ENCODE results near the gene NTM.

Gene NTM

DNA sequence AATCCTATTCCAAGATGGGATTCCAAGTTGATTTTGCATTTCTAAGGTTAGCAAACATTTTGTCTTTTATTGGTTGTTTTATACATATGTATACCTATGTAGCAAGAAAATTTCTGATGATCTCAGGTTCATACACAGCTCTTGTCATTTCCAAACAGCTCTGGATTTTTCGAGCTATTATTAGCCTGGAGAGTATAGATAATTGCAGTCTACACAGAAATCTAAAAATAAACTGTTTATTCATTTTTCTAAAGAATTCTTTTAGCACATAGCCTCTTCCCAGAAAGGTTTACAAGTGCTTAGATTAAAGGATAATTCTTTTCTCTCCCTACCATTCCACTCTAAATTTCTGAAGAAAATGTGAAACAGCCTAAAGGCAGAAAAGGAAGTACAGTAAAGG, 705.0 kb downstream of the NTM start:
- no peak for DNase-seq (ENCODE audit: low read depth)

DNA sequence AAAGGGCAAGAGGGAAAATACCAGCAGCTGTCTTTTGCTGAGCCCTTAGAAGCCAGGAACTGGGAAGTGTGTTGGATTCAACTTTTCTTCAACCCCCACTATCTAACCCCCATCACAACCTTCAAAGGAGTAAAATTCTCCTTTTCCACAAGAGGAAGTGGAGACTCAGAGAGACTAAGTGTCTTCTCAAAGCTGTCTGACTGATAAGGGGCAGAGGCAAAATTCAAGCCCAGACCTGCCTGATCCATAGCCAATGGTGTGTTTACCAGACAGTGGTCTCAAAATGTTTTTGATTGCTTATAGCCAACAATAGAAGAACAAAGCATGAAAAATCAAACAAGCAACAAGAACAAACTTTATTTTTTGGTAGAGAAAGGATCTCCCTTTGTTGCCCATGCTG, 707.0 kb downstream of the NTM start:
- no peak for DNase-seq (ENCODE audit: low read depth)

DNA sequence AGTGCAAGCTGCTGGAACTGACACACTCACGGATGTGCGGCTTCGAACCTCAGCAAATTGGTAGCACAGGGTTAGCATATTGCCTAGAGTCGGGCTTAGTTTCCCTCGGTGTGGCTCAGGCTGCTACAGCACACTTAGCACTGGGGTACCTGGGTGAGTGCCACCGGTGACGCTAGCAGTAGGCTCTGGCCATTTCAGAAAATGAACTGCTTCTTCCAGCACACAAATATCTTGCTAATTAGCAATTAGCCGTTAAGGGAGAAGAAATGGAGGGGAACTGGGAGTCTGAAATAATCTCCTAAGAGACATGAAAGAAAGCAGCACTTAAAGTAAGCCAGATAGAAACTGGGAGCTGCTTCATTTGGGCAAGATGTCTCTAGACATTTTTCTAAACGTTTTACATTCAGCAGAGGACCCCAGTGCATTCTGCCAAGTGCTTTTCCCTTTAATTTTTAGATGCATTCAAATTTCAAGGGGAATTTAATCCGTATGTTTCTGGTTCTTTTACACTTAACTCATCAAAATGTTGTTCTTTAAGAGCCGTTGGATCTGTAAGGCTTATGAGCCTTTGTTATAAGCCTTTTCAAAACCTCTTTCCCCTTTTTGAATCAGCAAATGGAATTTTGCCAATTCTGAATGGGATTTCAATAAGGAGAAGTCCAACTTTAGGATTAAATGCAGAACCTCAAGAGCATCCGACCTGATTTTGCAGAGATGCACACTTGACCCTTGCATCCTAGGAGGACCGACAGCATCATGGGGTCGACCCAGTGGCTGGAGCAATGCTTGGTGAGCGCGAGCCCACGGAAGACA, 708.1 kb downstream of the NTM start:
- no peak for DNase-seq (ENCODE audit: low read depth)

DNA sequence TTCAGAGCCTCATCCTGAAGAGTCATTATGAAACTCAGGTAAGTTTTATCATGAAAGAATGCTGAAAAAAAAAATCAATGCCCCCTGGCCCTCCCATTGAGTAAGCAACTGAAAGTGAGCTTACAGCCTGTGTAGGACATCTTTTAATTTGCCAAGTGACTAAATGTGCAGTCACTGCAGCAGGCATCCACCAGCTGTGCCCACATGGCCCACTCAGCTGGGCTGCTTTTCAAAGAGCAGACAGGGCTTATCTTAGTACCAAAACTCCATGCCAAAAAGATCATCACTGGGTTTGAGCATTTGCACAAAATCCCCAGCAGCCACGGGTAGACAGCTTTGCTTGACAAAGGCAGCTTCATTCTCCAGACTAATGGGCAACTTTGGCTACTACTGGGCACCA, 709.7 kb downstream of the NTM start:
- DNase-seq (ENCODE audit: low read depth), result no peak

DNA sequence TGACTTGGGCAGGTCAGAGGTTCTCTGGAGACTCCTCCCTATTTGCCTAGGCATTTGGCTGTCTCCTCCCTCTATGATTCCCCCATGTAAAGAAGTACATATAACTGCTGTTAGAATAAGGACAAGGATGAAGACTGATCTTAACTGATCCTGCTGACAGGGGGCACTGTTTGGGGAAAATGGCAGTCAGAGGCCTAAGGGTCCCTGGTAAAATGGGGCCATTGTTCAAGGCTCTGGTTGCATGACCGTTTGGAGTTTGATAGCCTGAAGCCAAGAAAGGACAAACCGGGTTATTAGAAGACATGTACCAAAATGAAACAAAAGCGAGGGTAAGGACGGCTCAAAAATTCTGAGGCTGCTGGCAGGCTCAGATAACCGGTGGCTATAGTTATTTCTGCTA, 712.2 kb downstream of the NTM start:
- no peak for DNase-seq (ENCODE audit: low read depth)

DNA sequence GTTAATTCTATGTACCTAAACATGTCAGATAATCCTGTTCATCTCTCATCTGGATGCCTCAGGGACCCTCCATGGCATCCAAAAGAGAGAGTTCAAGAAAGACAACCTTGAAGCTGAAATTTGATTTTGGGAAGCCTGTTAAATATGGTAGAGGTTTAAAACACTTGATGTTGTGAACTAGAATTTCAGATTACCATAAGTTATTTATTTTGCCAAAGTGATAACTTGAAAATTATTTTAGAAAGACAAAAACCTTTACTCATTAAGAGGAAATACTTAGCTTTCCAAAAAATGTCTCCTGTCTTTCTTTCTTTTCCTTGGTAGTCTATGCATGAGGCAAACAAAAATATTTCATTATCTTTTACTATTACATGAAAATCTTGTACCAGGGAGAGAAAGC, 714.0 kb downstream of the NTM start:
- no peak for DNase-seq (ENCODE audit: low read depth)

DNA sequence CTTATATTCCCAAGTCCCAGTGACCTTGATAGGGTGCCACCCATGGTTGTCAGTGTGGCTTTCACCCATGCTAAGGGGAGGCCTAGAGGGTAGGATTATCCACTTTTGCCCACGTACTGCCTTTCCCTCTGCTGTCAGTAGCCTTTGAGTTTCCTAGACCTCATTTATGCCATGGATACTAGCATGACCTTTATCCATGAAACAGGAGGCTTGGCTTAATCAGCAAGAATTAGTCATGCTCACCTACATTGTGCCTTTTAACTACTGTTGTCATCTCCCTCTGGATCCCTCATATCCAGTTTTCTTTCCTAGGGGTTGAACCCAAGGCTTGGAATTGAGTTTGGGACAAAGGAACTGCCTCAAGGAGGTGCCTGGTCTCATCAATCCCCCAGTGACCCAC, 716.7 kb downstream of the NTM start:
- DNase-seq (ENCODE audit: low read depth), result no peak

DNA sequence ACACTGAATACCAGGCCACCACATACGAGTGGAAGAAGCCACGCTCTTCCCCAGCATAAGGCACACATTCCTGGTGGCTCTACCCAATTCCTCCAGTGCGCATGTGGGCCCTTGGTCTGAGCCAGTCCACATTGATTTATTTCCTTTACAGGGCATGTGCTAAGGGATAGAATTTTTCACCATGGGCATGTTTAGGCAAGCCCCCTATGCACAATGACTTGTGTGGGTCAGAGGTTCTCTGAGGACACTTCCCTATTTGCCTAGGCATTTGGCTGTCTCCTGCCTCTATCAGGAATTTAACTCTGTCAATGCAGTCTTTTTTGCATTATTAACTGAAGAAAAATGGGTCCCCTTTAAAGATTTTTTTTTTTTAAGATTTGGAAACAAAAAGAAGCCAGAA, 718.1 kb downstream of the NTM start:
- no peak for DNase-seq (ENCODE audit: low read depth)

DNA sequence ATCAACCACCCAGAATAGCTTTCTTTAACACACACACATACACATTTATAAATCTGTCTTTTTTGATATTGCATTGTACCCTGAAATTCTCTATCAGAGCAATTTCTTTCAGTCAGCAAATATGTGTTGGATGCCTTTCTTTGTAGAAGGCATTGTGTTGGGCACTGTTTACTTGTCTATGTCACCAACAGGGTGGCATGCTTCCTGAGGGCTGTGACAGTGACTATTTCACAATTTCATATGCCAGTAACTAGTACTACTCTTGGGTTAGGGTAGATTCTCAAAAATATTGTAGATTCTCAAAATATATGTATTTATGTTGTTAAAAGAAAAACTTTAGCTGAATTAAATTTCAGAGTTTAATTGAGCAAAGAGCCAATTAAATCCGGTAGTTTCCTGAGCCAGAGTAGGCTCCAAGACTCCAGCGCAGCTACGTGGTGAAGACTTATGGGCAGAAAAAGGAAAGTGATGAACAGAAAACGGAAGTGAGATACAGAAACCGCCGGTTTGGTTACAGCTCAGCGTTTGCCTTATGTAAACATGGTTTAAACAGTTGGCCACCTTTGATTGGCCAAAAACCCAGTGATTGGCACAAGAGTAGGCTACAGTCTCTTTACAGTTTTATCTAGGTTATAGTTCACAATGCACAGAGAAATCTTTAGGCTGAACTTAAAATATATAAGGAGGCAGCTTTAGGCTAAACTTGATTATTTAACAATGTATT, 723.3 kb downstream of the NTM start:
- DNase-seq (ENCODE audit: low read depth), result no peak

DNA sequence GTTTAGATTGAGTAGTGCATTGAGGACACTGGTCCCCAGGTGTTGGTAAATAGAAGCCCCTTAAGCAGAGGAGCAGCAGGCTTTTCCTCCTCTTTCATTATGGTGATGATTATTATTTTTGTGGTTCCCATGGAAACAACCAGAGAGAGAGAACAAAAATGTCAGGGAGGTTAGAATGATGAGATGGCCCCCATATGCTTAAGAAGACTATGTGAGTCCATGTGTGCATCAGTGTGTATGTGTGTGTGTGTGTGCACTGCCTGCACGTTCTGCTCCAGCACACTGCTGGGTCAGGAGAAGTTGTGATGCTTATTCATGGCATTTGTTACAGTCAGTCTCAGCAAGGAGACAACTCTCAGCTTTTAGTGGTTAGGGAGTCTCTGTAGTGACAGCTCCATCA, 724.2 kb downstream of the NTM start:
- no peak for DNase-seq (ENCODE audit: low read depth)

DNA sequence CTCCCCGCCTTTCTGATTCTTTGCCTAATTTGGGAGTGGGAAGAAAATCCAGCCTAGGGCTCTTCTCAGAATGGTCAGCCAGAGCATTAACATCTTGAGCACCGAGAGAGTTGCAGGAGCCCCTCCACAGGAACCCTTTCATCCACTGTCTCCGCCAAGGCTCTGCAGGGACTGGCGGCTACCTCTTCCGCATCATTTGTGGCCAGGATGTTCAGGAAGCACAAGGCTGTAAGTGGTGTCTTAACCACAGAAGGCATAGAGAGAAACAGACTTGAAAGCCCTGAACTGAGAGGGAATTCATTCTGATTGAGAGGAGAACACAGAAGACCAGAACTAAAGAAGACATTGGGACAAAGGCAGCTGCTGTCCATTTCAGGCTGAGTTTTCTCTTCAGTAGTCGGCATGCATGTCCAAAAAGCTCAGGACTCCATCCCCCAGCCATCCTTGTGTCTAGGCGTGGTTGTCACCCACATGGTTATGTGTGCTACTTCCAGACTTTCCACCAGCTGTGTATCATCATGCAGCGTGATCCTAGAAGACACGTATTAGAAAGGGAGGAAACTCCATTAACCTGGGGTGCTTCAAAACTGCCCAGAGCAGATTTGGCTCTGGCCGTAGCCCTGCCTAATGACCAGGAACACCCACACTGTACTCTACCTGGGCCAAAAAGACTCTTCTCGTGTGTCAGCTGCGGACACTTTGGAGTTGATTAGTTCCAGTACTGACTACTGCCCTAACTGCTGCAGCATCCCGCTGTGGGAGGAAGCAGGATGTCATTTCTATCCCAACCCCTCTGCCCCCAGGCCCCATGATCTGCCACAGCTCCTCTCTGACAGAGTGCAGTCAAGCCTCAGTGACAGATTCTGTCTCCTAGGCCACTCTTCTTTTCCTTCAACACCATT, 725.1 kb downstream of the NTM start:
- DNase-seq (ENCODE audit: low read depth), result no peak

DNA sequence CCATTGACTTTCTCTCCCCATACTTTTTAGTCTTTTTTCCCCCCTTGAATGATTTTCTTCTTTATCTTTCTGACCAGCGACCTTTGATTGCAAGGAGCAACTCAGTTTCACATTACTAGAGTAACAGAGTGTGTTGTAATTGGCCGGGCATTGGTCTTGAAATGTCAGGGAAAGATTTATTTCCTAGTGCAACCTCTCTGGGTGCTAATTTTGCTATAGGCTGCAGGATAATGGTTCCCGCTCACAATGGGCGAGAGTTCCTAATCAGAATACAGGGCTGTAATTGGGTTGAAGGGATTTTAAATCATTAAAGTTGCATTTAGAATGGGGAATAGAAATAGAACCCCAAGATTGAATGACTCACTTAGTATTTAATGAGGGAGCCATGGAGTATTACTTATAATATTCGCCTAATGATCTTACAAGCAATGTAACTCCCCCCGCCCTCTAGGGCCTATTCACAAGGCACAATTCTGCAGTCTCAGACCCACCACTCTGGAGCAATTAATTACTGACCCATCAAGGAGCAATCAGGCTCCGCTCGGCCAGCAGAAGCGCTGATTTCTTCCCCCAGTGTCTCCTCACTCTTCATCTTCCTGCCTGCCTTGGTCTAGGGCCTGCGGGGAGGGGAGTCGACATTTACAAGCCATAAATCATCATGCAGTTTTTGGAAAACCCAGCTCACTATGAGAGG, 725.9 kb downstream of the NTM start:
- no peak for DNase-seq (ENCODE audit: low read depth)

DNA sequence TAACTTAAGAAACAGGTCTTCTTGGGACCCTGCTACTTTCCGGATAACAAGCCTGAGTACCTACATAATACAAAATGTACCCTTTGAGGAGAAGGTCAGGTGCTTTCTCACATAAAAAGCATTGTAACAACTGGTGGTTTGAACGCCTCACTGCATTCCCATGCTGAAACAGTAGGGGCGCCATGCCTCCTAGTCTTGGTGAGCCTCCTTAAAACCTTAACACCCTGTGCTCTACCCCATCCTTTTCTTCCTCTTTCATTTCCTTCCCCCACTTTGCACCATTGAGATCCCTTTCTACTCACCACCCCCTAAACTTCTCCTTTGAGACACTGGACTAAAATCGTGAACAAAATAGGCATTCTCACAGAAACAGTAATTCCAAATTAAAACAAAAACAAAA, 729.3 kb downstream of the NTM start:
- DNase-seq (ENCODE audit: low read depth), result no peak

DNA sequence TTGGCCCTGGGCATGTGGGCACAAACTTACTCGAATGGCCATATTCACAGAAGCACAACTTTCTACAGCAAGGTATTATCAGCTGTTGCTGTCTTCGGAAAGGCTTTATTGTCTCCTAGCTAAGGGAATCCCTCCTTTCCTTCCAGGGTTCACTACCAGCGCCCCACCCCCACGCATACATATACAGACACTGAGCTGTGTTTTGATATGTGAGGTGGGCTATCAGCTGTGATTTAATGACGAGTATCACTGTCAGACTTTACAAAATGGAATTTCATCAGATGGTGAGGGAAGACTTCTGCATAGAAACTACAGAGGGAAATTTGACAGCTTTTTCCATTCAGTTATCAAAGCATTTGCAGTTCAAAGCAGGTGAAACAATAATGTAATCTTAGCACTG, 730.2 kb downstream of the NTM start:
- no peak for DNase-seq (ENCODE audit: low read depth)

DNA sequence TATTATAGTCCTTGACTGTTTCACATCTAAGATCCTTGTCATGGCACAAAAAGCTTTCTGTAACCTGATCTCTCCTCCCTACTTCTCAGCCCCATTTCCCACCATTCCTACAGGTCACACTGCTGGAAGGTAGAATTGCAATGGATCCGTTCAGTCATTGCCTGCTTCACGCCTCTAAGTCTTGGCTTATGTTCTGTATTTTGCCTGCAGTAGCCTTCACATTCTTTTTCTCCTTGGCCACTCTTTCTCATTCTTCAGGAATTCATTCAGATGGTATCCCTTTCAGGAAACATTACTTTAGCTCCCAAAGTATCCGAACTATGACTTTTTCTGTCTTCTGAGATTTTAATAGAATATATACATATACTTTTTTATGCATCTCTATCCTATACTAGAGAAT, 731.5 kb downstream of the NTM start:
- no peak for DNase-seq (ENCODE audit: low read depth)

DNA sequence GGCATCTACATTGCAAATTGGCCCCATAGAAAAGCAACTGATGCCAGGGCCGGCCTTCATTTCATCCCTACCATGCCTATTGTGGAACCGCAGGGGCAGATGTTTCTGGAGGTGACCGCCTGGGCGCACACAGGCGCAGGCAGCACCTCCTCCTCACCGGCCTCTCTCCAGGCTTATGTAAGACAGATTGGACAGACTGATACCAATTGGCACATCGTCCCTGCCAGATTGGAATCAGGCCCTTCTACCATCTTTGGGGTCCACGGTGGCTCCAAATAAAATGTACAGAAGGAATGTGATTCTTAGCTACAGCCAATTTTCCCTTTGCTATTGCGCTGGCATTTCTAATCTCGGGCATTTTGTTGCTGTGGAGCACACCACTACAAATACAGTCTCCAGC, 732.6 kb downstream of the NTM start:
- no peak for DNase-seq (ENCODE audit: low read depth)

DNA sequence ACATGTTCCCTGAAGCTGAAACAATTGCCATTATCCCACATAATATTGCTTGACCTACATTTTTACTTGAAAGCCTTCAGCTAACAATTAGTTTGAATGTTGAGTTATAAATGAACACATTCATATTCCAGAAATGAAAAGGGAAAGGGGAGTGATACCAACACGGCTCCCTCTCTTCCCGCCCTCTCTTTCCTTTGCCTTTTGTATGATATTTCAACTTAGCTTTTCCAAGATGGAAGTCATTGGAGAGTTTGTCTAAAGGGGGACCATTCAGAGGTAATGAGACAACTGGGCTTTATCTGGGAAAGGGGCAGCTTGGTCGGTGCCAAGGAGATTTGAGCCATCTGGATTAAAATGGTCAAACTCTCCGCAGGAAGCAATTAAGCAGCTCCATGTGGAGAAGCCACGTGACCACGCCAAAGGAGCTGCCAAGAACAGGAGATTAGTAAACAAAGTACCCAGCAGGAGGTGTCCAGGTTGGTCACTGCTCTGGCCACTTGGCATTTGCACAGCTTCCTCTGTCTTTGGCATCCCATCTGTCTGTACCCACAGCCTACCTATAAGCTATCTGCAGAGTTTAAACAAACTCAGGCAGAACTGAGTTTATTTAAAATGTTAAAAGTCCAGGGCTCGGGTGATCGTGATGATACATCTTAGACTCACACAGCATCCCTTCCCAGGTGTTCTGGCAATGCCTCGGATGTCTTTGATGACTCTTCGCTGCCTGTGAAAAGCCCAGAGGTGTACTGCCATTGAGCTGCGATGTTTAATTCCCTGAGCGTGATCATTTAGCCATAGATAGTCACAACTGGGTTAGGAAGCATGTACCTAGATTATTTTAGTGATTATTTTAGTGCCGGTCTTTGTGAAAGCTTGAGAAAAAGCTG, 735.9 kb downstream of the NTM start:
- DNase-seq (ENCODE audit: low read depth), result no peak

DNA sequence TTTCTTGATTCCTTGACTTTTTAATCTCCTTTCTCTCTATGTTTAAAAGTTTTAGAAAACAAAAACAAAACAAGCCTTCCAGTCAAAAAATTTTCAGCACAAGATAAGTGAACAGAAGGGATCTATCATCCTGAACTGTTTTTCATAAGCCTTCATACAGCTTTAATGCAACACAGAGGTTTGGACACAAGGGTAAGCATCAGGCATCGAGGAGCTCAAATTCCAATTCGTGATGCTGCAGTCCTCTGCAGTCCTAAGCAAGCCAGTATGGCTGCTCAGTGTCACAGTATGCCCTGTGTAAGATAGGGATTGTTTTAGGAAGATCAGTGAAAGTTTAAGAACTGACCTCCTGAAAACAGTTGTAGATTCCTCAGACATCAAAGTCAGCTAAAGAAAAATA, 740.9 kb downstream of the NTM start:
- DNase-seq (ENCODE audit: low read depth), result no peak

DNA sequence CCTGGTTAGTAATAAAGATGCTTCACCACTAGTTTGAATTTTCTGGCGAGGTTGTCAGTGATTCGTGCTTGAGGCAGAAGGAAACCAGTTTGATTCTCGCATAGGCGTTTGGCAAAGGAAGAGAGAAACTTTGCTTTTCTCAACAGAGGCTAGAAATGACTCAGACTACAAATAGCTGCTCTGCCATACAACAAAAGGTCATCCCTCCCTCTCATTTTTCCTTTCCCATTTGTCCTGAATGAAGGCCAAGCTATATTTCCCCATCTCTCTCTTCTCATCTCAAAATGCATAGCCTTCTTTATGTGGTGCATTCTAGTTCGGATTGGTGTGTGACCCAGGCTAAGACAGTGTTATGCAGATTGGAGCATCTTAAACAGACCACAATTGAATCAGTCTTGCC, 741.4 kb downstream of the NTM start:
- peak; percentile 69 for DNase-seq (ENCODE audit: low read depth)

DNA sequence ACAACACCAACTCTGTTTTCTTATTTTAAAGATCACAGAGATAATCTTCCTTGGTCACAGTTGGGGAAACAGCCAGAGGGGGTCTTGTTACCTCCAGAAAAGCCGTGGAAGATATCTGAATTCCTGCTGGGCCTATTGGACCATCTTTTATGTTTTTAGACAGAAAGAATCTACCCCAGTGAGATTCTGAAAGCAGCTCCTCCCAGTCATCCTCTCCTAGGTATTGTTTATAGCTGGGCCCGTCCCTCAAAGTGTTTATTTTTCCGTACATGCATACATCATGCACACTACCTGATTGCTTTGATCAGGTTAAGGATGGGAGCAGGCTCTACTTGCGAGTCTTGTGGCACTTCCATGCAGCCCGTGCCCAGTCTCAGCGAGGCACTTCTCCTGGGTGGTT, 742.4 kb downstream of the NTM start:
- no peak for DNase-seq (ENCODE audit: low read depth)

DNA sequence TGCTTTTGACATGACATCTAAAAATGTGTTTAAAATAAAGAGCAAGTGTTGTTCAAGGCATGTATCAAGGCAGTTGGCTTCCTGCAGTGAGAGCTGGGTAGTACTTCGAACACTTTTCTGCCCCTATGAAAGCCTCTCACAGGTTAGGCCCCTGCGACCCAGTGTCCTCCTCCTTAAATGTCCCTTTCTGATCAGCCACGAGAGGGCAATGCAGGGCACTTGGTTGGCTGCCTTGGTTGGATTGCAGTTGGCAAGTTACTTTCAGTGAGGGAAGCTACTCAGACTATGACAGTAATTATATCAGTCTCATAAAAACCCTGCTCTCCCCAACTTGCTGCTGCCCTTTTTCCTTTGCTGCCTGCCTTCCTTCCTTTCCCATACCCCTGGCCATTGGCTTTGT, 743.8 kb downstream of the NTM start:
- DNase-seq (ENCODE audit: low read depth), result no peak

Measured in amniotic epithelial cell (primary cell).